ENCODE measurements around the gene ZNF414.
"Not testable (repeated sequence)": the region's sequence is repeated elsewhere in the genome, so short reads cannot be mapped to it uniquely, and the experiment has no call there.

ZNF414 gene, protein sequence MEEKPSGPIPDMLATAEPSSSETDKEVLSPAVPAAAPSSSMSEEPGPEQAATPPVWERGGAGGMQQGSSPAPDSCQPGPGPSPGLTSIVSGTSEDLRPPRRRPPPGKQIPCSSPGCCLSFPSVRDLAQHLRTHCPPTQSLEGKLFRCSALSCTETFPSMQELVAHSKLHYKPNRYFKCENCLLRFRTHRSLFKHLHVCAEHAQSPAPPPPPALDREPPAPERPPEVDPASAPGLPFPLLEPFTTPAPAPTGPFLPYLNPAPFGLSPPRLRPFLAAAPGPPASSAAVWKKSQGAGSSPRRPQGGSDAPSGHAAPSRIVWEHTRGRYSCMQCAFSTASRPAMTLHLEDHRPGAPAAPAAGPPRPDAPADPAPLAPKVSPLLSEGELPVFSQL

DNA sequence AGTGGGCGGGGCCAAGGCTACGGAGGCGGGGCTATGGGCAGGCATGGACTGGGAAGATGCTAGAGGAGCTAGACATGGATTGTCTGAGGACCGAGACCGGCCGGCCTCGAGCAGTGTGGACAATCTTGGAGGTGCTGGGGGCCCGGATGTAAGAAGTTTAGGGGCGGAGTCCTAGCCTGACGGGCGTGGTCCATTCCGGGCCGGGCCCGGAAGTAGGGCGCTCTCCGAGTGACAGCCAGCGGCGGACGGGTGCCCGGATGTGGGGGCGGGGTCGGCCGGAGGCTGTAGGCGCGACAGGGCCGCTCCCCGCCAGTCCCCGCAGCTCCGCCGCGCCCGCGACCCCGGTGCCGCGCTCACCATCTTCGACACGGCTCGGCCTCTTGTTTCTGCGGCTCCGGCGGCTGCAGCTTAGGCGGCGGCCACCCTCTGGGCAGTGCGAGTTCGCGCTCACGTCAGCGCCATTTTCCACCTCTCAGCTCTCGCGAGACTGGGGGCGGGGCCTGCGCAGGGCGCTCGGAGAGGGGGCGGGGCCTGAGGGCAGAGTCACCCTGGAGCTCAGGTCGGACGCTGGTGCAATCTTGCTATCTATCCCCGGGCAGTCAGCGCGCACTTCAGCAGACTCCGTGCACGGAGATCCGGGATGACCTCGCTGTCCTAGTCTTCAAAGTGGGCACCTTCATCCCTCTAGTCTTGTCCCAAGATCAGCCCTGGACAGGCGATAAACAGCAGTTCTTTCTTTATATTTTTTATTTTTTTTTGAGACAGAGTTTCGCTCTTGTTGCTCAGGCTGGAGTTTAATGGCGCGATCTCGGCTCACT, at the start of gene ZNF414:
Gene ZNF414, minus strand, starts transcription at position 481 of the 818 bp plus-strand sequence. Its CDS starts 121 bp downstream, at position 360.
- DNase-seq: peak; percentile 92

DNA sequence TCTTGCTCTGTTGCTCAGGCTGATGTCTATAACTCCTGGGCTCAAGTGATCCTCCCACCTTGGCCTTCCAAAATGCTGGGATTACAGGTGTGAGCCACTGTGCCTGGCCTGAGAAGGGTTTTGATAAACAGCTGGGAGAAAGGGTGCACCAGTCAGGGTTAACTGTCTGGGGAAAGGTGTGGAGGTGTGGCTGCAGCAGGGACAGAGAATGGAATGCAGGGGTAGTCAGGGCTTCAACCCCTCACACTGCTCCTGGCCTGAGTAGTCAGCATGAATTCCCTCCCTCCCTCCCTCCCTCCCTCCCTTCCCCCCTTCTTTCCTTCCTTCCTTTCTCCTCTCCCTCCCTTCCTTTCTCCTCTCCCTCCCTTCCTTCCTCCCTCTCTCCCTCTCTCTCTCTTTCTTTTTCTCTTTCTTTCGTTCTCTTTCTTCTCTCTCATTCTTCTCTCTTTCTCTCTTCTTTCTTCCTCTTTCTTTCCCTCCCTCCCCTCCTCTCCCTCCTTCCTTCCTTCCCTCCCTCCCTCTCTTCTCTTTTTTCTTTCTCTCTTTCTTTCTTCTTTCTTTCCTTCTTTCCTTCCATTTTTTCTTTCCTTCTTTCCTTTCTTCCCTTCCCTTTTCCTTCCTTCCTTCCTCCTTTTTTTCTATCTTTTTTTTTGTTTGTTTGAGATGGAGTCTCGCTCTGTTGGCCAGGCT, 47.3 kb upstream of the ZNF414 start:
- DNase-seq: no peak

DNA sequence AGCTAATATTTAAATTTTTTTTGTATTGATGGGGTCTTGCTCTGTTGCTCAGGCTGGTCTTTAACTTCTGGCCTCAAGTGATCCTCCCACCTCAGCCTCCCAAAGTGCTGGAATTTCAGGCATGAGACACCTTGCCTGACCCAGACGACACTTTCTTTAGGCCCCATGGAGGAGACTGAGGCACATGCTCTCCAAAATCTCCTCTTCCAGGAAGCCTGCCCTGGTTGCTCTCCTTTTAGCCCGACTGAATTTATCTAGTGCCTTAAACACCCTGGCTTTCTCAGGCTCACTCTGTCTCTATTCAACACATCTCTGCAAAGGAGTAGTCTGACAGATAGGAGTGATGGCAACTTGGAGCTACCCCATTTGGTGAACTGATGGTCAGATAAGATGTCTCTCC, 44.4 kb upstream of the ZNF414 start:
- no peak for DNase-seq

DNA sequence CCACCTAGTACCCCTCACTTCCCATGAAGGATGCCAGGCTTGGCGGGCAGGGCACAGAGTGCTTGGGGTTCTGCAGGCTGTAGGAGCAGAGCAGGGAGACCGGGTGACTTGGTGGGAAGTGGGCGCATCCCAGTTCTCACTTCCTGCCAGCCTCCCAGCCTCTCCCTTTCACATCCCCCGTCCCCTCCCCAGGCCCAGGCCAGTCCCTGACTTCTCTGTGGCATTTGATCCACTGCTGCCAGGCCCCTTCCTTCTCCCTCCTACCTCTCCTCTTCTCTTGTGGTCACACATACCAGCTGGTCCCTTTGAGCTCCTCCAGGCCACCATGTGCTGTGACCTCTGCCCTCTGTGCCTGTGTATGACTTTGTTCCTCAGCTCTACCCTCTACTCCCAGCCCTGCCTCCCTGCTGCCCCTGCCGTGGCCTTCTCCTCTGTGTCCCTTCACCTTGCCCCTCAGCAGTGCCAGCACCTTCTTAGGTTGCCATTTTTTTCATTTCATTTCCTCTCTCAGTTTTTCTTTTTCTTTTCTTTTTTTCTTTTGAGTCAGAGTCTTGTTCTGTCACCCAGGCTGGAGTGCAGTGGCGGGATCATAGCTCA, 43.8 kb upstream of the ZNF414 start:
- no peak for DNase-seq

DNA sequence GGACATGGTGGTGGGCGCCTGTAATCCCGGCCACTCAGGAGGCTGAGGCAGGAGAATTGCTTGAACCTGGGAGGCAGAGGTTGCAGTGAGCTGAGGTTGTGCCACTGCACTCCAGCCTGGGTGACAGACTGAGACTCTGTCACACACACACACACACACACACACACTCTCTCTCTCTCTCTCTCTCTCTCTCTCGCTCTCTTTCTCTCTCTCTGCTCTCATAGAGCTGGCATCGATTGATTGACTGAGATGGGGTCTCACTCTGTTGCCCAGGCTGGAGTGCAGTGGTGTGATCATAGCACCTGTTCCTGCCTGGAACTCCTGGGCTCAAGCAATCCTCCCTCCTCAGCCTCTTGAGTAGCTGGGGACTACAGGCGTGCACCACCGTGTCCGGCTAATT, 39.8 kb upstream of the ZNF414 start:
- DNase-seq: not testable (repeated sequence)

DNA sequence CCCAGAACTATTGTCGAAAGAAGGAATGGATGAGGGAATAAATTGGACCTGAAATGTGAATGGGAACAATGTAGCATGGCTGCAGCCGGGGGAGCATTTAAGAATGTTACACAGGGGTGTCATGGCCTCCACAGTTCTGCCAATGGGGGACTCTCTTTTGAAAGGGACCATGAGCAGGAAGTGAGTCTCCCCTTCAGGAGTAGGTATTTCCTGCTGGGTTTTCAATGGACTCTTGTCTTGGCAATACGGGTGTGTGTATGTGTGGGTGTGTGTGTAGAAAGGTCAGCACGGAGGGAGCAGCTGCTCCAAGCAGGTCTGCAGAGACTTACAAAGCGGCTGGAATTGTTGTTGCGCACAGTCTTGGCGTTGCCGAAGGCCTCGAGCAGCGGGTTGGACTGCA, 38.8 kb upstream of the ZNF414 start:
- DNase-seq: no peak

DNA sequence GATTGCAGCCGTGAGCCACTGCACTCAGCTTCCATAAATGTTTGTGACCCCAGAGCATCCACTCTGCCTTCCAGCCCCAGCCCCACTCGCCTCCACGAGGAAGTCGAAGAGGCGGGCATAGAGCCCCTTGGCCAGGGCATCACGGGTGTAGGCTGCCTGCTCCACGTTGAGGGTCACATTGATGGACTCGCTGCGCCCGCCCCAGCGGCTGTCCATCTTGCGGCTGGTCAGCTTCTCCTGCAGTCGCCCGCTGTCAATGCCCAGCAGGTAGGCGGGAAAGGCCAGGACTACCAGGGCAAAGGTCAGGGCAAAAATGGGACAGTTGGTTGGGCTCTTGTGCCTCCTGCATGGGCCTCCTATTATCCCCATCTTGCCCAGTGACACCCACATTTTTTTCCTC, 36.1 kb upstream of the ZNF414 start:
- DNase-seq: no peak

DNA sequence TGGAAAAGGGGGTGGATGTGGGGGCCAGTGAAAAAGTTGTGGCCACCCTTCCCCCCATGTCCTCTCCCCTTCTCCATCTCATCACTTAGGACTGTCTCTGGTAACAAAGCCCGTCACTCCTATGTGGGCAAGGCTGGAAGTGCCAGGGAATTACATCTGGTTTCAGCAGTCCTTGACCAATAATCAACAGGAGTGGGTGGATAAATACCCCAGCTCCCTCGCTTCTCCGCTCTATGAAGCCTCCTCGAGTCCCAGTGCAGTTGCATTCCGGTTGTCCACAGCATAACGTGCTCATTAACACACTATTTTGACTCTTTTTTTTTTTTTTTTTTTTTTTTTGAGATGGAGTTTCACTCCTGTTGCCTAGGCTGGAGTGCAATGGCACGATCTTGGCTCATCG, 31.8 kb upstream of the ZNF414 start:
- DNase-seq: no peak

DNA sequence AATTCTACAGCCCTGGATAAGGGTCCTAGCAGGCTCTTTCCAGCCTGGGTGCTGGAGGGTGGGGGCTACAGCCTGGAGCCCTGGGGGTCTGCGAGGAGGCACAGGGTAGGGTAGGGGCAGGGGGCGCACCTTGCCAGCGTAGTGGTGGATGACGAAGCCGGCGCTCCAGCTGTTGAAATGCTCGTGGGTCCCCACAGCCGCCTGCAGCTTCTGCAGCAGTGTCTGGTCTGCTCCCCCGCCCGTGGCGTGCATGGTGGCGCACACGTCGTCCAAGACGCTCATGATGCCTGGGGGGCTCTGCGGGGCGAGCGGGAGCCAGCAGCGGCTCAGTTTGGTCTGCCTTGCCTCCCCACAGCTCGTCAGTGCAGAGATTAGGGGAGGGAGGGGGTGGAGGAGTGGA, 30.2 kb upstream of the ZNF414 start:
- DNase-seq: no peak

DNA sequence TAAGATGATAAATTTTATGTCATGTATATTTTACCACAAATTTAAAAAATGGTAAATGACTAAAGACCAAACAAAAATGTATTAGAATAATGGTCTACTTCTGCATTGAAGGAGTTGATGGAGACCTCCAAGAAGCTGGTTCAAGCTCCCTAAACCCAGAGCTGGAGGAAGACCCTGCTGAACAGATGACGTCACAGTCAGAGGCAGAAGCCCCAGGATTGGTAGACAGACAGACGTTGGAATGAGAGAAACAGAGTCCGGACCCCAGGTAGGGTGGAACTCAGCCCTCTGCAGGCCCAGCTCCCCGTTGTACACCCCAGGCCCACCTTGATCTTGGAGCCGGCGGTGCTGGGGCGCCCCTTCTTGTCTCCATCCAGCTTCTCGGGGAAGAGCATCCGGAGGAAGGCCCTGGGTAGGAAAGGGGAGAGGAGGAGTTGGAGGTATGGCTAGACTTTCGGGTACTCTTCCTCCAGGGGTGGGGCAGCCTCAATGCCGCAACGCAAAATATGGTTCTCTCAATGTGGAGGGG, 25.7 kb upstream of the ZNF414 start:
- no peak for DNase-seq

DNA sequence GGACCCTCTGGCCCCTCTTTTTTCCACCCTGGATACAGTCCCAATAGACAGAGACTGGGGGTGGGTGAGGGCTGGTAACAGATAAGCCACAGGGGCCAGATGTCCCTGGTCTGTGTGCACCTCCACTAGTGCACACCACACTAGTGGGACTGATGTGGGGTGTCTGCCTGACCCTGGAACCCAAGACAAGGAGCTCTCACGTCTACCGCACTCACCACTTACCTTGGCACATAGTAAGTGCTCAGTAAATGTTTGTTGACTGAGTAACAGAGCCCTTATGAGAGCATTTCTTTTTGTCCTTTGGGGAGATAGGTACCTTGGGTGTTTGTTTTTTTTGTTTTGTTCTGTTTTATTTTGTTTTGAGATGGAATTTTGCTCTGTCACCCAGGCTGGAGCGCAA, 23.1 kb upstream of the ZNF414 start:
- no peak for DNase-seq

DNA sequence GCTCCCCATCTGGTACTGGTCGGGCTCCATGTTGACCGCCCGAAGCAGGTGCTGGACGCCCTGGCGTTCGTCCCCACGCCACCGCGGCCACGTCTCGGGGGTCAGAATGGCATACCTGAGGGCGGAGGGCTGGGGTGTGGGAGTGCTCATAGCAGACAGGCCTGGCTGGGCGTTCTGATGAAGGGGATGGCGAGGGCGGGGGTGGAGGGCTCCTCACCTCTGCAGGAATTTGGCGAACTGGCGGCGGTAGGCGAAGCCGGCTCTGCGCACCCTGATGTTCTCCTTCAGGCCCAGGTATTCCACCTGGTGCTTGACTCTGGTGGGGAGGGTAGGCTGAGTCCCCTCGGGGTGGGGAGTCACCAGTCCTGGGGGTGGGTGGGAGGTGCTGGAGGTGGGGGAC, 22.3 kb upstream of the ZNF414 start:
- DNase-seq: no peak

DNA sequence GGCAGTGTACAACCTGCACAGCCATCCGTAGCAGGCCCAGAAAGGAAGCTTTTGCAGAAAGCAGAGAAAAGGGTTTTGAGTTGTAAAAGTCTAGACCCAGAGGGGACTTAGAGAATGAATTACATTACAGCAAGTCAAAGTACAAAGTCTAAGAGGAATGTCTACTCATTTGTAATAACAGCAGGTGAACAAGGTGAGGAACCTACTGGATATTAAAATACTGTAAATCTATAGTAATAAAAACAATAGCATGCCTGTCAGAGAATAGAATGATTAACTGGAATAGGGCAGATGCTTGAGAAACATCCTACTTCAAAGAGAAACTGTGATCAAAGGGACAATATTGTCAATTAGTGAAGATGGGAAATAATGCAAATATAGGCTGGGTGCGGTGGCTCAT, 18.3 kb upstream of the ZNF414 start:
- no peak for DNase-seq

DNA sequence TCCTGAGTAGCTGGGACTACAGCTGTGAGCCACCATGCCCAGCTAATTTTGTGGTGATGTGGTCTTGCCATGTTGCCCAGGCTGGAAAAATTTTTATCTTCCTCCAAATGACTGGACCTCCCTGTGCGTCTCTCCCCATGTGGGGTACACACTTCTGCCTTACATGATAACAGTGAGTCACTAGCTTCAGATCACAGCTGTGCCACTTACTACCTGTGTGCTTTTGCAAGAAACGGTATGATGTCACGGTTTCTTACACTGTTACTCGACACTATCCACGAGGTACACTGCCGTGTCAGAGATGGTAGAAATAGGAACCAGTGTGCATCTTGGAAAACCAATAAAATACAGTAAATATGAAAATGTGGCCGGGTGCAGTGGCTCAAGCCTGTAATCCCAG, 17.5 kb upstream of the ZNF414 start:
- no peak for DNase-seq

DNA sequence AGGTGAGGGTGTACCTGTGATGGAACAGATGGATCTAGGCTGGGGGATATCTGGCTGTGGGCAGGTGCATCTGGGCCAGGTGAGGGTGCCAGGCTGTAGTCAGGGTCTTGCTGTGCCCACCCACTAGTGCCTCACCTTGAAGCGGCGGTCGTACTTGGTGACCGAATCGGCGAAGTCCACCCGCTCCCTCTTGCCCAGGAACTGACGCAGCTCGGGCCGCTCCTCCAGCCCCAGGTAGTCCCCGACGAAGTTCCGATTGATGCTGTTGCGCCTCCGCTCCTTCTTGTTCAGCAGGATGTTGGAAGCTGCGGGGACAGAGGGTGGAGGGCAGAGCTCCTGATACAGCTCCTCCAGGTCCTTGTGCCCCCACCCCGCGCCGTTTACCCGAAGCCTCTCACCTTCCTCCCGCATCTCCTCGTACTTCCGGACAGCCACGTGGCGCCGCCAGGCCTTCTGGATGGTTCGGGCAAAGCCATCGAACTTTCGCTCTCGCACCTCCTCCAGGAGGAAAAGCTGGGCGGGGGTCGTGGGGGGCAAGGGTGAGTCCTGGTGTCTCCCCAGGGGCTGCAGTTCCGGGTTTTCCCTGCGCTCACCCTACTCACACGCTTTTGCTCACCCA, 16.2 kb upstream of the ZNF414 start:
- no peak for DNase-seq

DNA sequence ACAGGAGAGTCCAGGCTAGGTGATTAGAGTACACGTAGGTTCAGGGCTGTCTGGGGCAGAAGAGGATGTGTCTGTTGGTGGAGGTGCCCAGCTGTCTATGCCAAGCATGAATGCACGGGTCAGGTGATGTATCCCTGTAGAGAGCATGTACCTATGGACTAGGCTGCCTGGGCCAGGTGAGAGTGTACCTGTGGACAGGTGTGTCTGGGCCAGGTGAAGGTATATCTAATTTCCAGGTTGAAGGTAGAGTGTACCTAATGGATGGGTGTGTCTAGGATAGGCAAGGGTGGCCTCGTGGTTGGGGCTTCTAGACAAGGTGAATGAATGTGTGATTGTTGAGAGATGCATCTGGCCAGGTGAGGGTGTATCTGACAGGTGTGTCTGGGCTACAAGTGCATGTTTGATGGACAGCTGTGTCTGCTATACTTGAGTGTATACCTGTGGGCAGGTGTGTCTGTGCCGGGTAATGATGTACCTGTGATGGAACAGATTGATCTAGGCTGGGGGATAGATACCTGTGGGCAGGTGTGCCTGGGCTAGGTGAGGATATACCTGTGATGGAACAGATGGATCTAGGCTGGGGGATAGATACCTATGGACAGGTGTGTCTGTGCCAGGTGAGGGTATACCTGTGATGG, 15.5 kb upstream of the ZNF414 start:
- DNase-seq: no peak

DNA sequence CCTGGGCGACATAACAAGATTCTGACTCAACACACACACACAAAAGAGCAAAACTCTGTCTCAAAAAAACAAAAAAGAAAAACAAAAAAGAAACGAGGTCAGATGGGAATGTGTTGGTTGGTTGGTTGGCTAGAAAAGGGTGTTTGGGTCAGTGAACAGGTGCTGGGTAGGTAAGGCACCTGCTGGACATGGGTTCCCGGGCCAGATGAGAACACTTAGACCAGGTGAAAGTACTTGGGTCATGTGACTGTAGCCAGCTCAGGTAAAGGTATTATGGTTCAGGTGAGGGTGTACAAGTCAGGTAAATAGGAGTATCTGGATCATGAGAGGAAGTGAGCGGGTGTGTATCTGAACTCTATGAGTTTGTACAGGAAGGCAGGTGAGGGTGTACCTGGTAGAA, 14.5 kb upstream of the ZNF414 start:
- no peak for DNase-seq

DNA sequence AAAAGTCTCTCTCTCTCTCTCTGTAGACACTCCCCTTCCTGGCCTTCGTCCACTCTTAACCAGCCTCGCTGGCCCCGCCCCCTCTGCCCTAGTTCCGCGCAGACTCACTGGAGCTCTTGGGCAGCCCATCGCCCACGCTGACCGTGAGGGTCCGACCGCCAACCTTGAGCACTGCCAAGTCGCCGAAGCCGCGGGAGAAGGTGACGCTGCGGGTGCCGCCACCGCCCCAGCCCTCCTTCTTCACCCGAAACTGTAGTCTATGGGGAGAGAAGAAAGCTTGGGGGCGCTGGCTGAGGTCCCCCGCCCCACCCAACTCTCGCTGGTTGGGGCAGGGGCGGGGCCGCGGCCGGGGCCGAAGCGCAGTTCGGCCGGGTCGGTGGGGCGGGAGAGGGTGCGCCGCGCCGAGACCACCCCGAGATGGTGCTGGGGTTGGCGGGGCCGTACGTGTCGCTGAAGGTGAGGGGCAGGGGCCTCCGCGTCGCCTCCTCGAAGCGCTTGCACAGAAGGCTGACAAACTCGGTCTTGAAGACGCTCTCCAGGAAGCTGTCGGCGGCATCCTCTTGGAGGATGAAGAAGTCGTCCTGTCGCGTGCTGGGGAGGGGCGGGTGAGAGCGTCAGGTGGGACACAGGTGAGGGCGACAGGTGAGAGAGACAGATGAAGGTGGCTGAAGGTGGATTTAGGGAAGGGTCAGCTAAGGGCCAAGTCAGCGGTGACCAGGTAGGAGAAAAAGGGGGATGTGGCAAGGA, 12.6 kb upstream of the ZNF414 start:
- peak; percentile 83 for DNase-seq

DNA sequence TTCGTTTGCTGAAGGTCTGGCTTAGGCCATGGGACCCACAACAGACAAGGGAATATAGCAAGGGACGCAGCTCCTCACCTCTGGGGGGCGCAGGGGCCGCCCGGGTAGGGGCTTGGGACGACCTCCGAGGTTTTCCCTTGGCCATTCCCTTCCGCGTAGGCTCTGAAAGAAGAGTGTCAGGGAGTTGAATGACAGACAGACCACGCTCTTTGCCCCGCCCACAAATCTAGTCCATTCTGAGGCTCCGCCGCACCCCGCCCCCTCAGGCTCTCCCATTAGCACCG, 11.4 kb upstream of the ZNF414 start:
- DNase-seq: no peak

DNA sequence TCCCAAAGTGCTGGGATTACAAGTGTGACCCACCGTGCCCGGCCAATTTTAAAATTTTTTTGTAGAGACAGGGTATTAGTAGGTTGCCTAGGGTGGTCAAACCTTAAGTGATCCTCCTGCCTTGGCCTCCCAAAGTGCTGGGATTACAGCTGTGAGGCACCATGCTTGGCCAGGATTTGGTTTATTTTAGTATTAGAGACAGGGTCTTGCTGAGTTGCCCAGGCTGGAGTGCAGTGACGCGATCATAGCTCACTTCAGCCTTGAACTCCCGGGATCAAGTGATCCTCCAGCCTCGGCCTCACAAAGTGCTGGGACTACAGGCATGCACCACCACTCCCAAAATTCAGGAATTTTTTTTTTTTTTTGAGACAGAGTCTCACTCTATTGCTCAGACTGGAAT, 5.4 kb upstream of the ZNF414 start:
- DNase-seq: no peak

DNA sequence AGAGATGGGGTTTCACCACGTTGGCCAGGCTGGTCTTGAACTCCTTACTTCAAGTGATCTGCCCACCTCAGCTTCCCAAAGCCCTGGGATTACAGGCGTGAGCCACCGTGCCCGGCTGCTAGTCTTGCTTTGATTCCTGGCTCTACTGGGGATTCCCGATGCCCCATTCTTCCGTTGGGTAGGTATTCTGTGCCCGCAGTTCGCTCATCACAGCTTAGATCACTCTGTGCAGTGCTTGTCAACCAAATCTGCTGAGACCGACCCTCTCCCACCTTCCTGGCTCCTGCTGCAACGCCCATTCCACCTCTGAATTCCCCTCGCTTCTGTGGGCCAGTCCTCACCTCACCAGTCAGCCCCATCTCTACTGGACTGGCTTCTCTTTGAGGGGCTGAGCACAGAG, 4.6 kb upstream of the ZNF414 start:
- no peak for DNase-seq

Data from midbrain (tissue), 1 donor.